ENCODE data around the gene HNRNPK.

The HNRNPK gene

DNA sequence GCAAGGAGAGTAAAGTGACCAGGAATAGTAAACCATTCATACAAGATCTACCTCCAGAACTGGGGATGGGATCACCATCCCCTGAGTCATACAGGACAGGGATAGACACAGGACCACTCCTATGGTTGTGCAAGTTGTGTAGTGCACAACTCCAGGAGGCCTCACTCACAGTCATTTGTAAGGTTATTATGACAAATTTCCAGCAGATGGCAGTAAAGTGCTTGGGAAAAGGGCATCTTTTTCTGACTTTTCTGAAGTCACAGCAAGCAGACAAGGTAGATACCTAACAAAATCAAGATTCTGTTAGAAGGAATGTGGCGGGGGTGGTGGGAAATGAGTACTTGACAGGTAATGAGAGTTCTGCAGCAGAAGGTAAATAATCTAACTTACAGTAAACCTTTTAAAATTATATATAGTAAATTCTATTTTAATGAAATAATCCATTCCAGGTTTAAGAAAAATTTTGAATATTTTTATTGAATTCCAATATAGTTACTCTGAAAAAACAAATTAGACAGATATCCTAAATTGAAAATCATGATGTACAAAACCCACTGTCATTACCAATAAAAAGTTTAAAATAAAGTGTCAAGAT is 42.1 kb downstream of the HNRNPK start:
- H3K36me3 ChIP-seq (ENCODE audit: insufficient read depth, low read length) = peaks cover 29% of the 10 kb centered on the region
- no peak overlapping the region for H3K4me2 ChIP-seq (ENCODE audit: insufficient read depth, low read length)
- H3K27ac ChIP-seq (ENCODE audit: low read length) = no peak overlapping the region
- no peaks in the 10 kb centered on the region for H4K20me1 ChIP-seq (ENCODE audit: insufficient read depth, low read length)
- TF ChIP-seq, protein P1, sequence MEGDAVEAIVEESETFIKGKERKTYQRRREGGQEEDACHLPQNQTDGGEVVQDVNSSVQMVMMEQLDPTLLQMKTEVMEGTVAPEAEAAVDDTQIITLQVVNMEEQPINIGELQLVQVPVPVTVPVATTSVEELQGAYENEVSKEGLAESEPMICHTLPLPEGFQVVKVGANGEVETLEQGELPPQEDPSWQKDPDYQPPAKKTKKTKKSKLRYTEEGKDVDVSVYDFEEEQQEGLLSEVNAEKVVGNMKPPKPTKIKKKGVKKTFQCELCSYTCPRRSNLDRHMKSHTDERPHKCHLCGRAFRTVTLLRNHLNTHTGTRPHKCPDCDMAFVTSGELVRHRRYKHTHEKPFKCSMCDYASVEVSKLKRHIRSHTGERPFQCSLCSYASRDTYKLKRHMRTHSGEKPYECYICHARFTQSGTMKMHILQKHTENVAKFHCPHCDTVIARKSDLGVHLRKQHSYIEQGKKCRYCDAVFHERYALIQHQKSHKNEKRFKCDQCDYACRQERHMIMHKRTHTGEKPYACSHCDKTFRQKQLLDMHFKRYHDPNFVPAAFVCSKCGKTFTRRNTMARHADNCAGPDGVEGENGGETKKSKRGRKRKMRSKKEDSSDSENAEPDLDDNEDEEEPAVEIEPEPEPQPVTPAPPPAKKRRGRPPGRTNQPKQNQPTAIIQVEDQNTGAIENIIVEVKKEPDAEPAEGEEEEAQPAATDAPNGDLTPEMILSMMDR (IDR thresholded peaks at IDR 0.05; ENCODE audit: borderline replicate concordance, extremely low read depth, low read length, poor library complexity, severe bottlenecking) = peak; percentile 77
- no peak for TF ChIP-seq EZH2 (IDR thresholded peaks at IDR 0.05; ENCODE audit: borderline replicate concordance, low read depth, low read length, severe bottlenecking)
- no peaks in the 10 kb centered on the region for H3K27me3 ChIP-seq (ENCODE audit: insufficient read depth, low read length, poor library complexity)
- peak; percentile 40 for DNase-seq
- H3K9me3 ChIP-seq (ENCODE audit: insufficient read depth, low read length, severe bottlenecking) = no peaks in the 10 kb centered on the region
- H3K9ac ChIP-seq (ENCODE audit: low read depth, low read length) = no peak overlapping the region
- H3K4me1 ChIP-seq (ENCODE audit: insufficient read depth, low read length) = 0 out of 2 replicates have a peak, but pooled peaks cover 3% of the 10 kb centered on the region
- H2AFZ ChIP-seq (ENCODE audit: low read depth, low read length) = peak overlapping the region; percentile 49; the same call in 1 of the 2 replicates
- peak; percentile 88 for ATAC-seq (ENCODE audit: insufficient read depth, low read depth)
- no peak overlapping the region for H3K4me3 ChIP-seq (ENCODE audit: low read depth in 1 of 2, low read length in 2 of 2)
- H3K79me2 ChIP-seq (ENCODE audit: insufficient read depth, low read length) = no peaks in the 10 kb centered on the region

DNA sequence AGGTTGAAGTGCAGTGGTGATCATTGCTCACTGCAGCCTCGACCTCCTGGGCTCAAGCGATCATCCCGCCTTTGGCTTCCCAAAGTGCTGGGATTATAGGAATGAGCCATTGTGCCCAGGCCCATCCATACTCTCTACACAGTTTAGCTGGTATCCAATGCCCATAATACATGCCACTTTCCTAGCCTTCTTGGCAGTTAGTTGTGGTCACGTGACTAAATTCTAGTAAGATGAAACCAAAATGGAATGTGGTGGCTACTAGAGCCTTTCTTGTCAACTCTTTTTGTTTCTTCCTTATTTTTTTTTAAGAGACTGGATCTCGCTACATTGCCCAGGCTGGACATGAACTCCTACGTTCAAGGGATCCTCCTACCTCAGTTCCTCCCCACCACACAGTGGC is 43.5 kb downstream of the HNRNPK start:
- Histone ChIP-seq H3K9ac (ENCODE audit: low read depth, low read length) (no peak overlapping the region), H3K27ac (ENCODE audit: low read length) (no peak overlapping the region), H2AFZ (ENCODE audit: low read depth, low read length) (no peak overlapping the region), H3K4me3 (ENCODE audit: low read depth in 1 of 2, low read length in 2 of 2) (no peak overlapping the region), H3K4me1 (ENCODE audit: insufficient read depth, low read length) (peaks cover 14% of the 10 kb centered on the region), H3K79me2 (ENCODE audit: insufficient read depth, low read length) (no peaks in the 10 kb centered on the region), H3K36me3 (ENCODE audit: insufficient read depth, low read length) (peaks cover 18% of the 10 kb centered on the region), H3K9me3 (ENCODE audit: insufficient read depth, low read length, severe bottlenecking) (no peaks in the 10 kb centered on the region), H3K4me2 (ENCODE audit: insufficient read depth, low read length) (no peak overlapping the region), H4K20me1 (ENCODE audit: insufficient read depth, low read length) (no peaks in the 10 kb centered on the region), H3K27me3 (ENCODE audit: insufficient read depth, low read length, poor library complexity) (no peaks in the 10 kb centered on the region)
- ATAC-seq (ENCODE audit: insufficient read depth, low read depth) = no peak
- TF ChIP-seq, protein P1 (IDR thresholded peaks at IDR 0.05; ENCODE audit: borderline replicate concordance, extremely low read depth, low read length, poor library complexity, severe bottlenecking) = no peak
- TF ChIP-seq EZH2 (IDR thresholded peaks at IDR 0.05; ENCODE audit: borderline replicate concordance, low read depth, low read length, severe bottlenecking) = no peak
- no peak for DNase-seq

DNA sequence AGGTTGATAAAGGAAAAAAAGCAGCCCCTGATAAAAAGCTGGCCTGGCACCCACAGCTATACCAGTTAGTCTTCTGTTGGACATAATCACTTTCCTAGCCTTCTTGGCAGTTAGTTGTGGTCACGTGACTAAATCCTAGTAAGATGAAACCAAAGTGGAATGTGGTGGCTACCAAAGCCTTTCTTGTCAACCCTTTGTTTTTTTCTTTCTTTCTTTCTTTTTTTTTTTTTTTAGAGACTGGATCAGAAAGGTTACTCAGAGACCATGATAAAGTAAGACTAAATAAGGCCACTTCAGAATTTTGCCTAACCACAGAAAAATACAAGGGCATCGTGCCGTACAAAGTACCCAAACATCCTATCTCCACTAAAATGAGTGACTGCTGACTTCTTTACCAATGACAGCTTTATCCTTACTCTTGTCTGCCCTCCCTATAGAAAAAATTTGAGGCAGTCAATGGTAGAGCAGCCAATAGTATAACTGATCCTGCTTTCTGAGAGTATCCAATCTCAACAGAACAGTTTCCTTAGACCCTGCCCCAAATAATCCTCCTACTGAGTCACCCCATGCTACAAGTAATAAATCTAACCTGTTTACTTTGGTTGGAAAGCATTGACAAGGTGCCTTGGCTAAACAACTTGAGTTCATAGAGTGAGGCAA is 44.6 kb downstream of the HNRNPK start:
- H3K4me3 ChIP-seq (ENCODE audit: low read depth in 1 of 2, low read length in 2 of 2) = no peak overlapping the region
- no peaks in the 10 kb centered on the region for H3K27me3 ChIP-seq (ENCODE audit: insufficient read depth, low read length, poor library complexity)
- ATAC-seq (ENCODE audit: insufficient read depth, low read depth) (no peak), DNase-seq (no peak)
- H3K4me2 ChIP-seq (ENCODE audit: insufficient read depth, low read length) = no peak overlapping the region
- no peak overlapping the region for H3K9ac ChIP-seq (ENCODE audit: low read depth, low read length)
- no peak overlapping the region for H3K27ac ChIP-seq (ENCODE audit: low read length)
- no peaks in the 10 kb centered on the region for H4K20me1 ChIP-seq (ENCODE audit: insufficient read depth, low read length)
- H3K4me1 ChIP-seq (ENCODE audit: insufficient read depth, low read length) = peaks cover 21% of the 10 kb centered on the region
- no peaks in the 10 kb centered on the region for H3K79me2 ChIP-seq (ENCODE audit: insufficient read depth, low read length)
- TF ChIP-seq, protein P1 (IDR thresholded peaks at IDR 0.05; ENCODE audit: borderline replicate concordance, extremely low read depth, low read length, poor library complexity, severe bottlenecking) = no peak
- TF ChIP-seq EZH2 (IDR thresholded peaks at IDR 0.05; ENCODE audit: borderline replicate concordance, low read depth, low read length, severe bottlenecking) = no peak
- peaks cover 10% of the 10 kb centered on the region for H3K36me3 ChIP-seq (ENCODE audit: insufficient read depth, low read length)
- no peaks in the 10 kb centered on the region for H3K9me3 ChIP-seq (ENCODE audit: insufficient read depth, low read length, severe bottlenecking)
- H2AFZ ChIP-seq (ENCODE audit: low read depth, low read length) = no peak overlapping the region

Measured in DND-41 (cell line).